UCSD-AML1 (cell line): ENCODE measurements around the gene CAPN14.

Source experiments
- DNase-seq: peaks from one replicate; lab custom pipeline; 2025; ENCODE audit not compliant: unreplicated experiment; lab: John Stamatoyannopoulos, UW

CAPN14 gene

GRCh38 chr2:31244101-31244500 is 26.8 kb upstream of the CAPN14 start:
- no peak for DNase-seq

GRCh38 chr2:31243053-31243452 is 25.7 kb upstream of the CAPN14 start:
- DNase-seq, result no peak

- DNase-seq, result no peak
Observed at GRCh38 chr2:31241625-31242270, 24.4 kb upstream of the CAPN14 start.

GRCh38 chr2:31240381-31241365 is 23.4 kb upstream of the CAPN14 start:
- no peak for DNase-seq

- peak; percentile 58 for DNase-seq
Observed at GRCh38 chr2:31239593-31240177, 22.4 kb upstream of the CAPN14 start.

- no peak for DNase-seq
Observed at GRCh38 chr2:31238906-31239592, 21.7 kb upstream of the CAPN14 start.

DNA sequence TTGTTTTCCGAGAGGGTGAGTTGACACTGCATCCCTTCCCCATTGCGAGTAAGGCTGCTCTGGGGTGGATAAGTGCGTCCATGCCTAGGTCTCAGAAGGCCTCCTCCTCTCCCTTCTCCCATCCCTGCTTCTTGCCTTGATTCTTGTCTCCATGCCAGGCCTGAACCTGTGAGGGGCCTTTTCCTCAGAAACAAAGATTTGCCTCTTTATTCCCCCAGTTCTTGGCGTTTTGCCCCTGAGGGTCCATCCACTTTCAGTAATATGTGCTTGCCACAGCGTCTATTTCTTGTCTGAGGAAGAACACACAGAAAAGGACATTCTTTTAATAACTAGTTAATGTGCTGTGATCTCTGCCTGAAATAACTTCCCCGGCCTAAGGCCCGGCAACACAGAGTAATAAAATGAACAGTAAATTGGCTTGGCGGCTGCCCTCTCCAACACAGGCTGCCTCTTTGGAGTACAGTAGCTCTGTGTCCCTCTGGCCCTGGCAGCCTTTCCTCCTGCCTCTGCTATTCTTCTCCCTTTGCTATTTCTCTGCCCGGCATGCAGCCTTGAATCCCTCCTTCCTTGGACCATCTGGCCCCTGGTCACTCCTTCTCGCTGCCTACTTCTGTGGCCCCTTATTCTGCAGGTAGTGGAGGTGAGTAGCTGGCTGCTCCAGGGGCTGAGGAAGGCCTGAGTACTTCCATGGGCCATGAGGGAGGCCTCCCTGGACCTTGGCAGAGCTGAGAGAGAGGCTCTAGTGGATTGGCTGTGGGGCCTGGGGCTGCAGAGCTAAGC is 21.0 kb upstream of the CAPN14 start:
- no peak for DNase-seq

GRCh38 chr2:31237348-31238017 is 20.2 kb upstream of the CAPN14 start:
- no peak for DNase-seq

GRCh38 chr2:31236433-31237205 is 19.3 kb upstream of the CAPN14 start:
- no peak for DNase-seq

DNA sequence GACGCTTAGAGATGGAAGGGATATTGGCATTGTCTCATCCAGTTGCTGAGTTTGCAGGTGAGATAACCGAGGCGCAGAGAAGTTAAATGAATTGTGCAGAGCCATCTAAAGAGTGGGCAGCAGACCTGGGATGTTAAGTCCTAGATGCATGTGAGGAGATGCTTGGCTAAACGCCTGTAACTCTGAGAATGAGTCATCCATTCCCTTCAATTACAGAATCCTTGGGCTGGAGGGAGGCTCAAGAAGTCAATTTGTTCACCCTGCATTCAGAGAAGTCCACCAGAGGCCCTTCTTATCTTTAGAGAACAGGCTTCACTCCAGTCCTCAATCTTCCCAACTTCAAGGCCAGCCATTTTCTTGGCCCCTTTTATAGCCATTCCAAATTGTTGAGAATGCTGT is 18.2 kb upstream of the CAPN14 start:
- no peak for DNase-seq

GRCh38 chr2:31234683-31235503 is 17.6 kb upstream of the CAPN14 start:
- no peak for DNase-seq

DNA sequence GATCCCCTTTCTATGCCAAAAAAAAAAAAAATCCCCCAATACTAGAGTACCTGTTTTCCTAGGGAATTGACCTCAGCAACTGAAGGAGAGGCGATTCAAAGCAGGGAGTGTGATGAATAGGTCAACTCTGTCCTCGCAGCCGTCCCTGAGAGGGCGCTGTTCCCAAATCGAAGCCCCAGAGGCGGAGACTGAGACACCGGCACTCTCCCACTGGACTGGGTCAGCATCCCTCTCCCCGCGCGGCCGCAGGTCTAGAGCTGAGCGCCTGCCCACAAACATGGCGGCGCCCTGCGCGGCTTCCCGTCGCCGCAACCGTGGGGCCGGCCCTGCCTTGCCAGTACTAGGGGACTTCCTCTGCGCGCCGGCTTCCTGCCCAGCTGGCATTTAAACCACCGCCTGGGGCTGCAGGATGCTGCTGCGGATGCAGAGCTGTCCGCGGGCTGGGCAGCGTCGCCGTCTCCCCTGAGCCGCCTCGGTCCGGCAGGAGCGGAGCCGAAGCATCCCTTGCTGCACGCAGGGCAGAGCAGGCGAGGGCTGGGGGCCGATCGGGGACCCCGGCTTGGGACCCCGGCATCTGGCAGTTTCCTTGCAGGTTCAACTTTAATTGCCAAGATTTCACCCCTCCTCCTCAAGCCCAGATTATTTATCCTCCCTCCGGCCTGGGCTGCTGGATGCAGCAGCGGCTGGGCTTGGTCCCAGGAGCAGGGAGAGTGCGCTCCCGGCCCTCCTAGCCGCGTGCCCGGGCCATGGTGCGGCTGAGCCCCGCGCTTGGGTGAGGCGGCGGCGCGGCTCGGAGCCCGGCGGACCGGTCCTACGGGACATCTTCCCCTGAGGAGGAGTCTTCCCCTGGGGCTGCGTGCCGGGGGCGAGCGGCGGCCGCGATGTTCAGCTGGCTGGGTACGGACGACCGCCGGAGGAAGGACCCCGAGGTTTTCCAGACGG is 16.7 kb upstream of the CAPN14 start, which contains the start of gene EHD3:
Gene EHD3 (plus strand): TSS at position 412 of the 942 bp plus-strand sequence. CDS start 470 bp downstream, at position 882.
- DNase-seq, result peak; percentile 83

- DNase-seq, result no peak
Observed at GRCh38 chr2:31233231-31233630, 15.9 kb upstream of the CAPN14 start.

GRCh38 chr2:31232586-31232985 is 15.3 kb upstream of the CAPN14 start:
- DNase-seq, result no peak

- DNase-seq, result no peak
Observed at GRCh38 chr2:31231571-31232302, 14.4 kb upstream of the CAPN14 start.

- no peak for DNase-seq
Observed at GRCh38 chr2:31230751-31231150, 13.4 kb upstream of the CAPN14 start.
